A673 (cell line): Measurements from ENCODE around the gene ADGB. TPM values are rescaled to one million over a fixed set of nuclear protein-coding genes. Genes with fewer than 3 reads are reported as not detected.

Source experiments
- BruUV-seq: library from RNA; stranded (reverse); fragments of 400-500 nt; replicated peaks from 2 replicates; lab custom pipeline; 2021; lab: Mats Ljungman, UMichigan
- CTCF ChIA-PET: fragments of 300-600 bp; sonication (Branson Sonifier 250); formaldehyde crosslinking; loops from one replicate; lab custom pipeline; 2022; ENCODE audit warnings: antibody characterized with exemption; lab: Charles Lee
- POLR2A ChIA-PET: fragments of 300-600 bp; sonication (Branson Sonifier 250); formaldehyde crosslinking; loops from one replicate; lab custom pipeline; 2022; ENCODE audit warnings: antibody characterized with exemption; ENCODE audit not compliant: low non-redundant PET; lab: Charles Lee
- DNase-seq: peaks from one replicate; pipeline ENCODE4 v3.0.0-alpha.2; 2015; ENCODE audit warnings: low spot score
- H3K27ac ChIP-seq: fragments of 200-600 bp; sonication (generic); 2 replicates; pipeline ENCODE4 v1.5.1; 2016; ENCODE audit warnings: mixed run types, low read depth, mild to moderate bottlenecking, mixed read lengths, antibody characterized with exemption, low read length; ENCODE audit not compliant: poor library complexity, severe bottlenecking
- H3K27me3 ChIP-seq: fragments of 200-600 bp; sonication (generic); replicated peaks from 2 replicates; pipeline ENCODE4 v1.6.1; 2017; ENCODE audit warnings: mixed run types, low read depth, mild to moderate bottlenecking, mixed read lengths, antibody characterized with exemption, low read length; ENCODE audit not compliant: insufficient read depth, poor library complexity
- H3K36me3 ChIP-seq: fragments of 200-600 bp; sonication (generic); 2 replicates; pipeline ENCODE4 v1.6.1; 2016; ENCODE audit warnings: mixed run types, mild to moderate bottlenecking, mixed read lengths, antibody characterized with exemption, low read length; ENCODE audit not compliant: insufficient read depth, poor library complexity, severe bottlenecking
- H3K4me1 ChIP-seq: fragments of 200-600 bp; sonication (generic); 2 replicates; pipeline ENCODE4 v1.6.1; 2017; ENCODE audit warnings: mixed run types, mild to moderate bottlenecking, mixed read lengths, antibody characterized with exemption, low read length; ENCODE audit not compliant: insufficient read depth, poor library complexity, severe bottlenecking
- H3K4me3 ChIP-seq: fragments of 200-600 bp; sonication (generic); 2 replicates; pipeline ENCODE4 v1.5.1; 2016; ENCODE audit warnings: low read depth, mixed run types, mild to moderate bottlenecking, mixed read lengths, low read length; ENCODE audit not compliant: poor library complexity, severe bottlenecking
- H3K9me3 ChIP-seq: fragments of 200-600 bp; sonication (generic); 2 replicates; pipeline ENCODE4 v1.6.1; 2016; ENCODE audit warnings: mixed run types, low read depth, mild to moderate bottlenecking, mixed read lengths, antibody characterized with exemption, low read length; ENCODE audit not compliant: poor library complexity, severe bottlenecking
- CTCF ChIP-seq: fragments of 300-800, 200-600 bp; sonication (generic); conservative IDR thresholded peaks from 2 replicates; pipeline ENCODE4 v1.5.1; 2017; ENCODE audit warnings: low read depth, mild to moderate bottlenecking, antibody characterized with exemption, low read length, moderate library complexity, mixed read lengths
- EZH2 ChIP-seq: fragments of 200-600 bp; sonication (generic); IDR thresholded peaks from 2 replicates; pipeline ENCODE4 v1.6.1; 2017; ENCODE audit warnings: borderline replicate concordance, low read depth, mild to moderate bottlenecking, mixed read lengths, antibody characterized with exemption, low read length; ENCODE audit not compliant: poor library complexity, severe bottlenecking
- intact Hi-C: fragments of 100-400 bp; cut with micrococcal nuclease; formaldehyde crosslinking; loops from one replicate; pipeline ENCODE4 v1.10.0; 2022; ENCODE audit not compliant: unreplicated experiment
- total RNA-seq: library from RNA; stranded (reverse); gene quantifications from 2 replicates; pipeline ENCODE4 v1.2.3, GENCODE V29; 2021

Gene ADGB
- total RNA-seq, 1 experiment from 2014 or later = not detected

GRCh38 chr6:146634022-146634421, 35.2 kb downstream of the ADGB start:
- no TSS peak for BruUV-seq
- no peak for TF ChIP-seq EZH2
- TF ChIP-seq CTCF = no peak
- POLR2A ChIA-PET = no interaction called here

GRCh38 chr6:146635165-146635564, 36.4 kb downstream of the ADGB start:
- no peak for TF ChIP-seq CTCF
- no peak for TF ChIP-seq EZH2
- no peak overlapping the region for H3K4me3 ChIP-seq
- no peaks in the 10 kb centered on the region for H3K27me3 ChIP-seq
- DNase-seq = no peak
- H3K36me3 ChIP-seq = no peaks in the 10 kb centered on the region
- no peak overlapping the region for H3K27ac ChIP-seq
- no peaks in the 10 kb centered on the region for H3K4me1 ChIP-seq
- ChIA-PET POLR2A (no interaction called here), CTCF (no interaction called here)
- BruUV-seq = no TSS peak
- intact Hi-C loops = no loop called here
- H3K9me3 ChIP-seq = no peaks in the 10 kb centered on the region

More at GRCh38 chr6:146634022-146634421, 35.2 kb downstream of the ADGB start:
- Histone ChIP-seq H3K9me3 (no peaks in the 10 kb centered on the region), H3K4me3 (no peak overlapping the region), H3K36me3 (no peaks in the 10 kb centered on the region), H3K4me1 (no peaks in the 10 kb centered on the region), H3K27ac (no peak overlapping the region), H3K27me3 (no peaks in the 10 kb centered on the region)
- no peak for DNase-seq
- CTCF ChIA-PET = no interaction called here
- intact Hi-C loops = no loop called here

GRCh38 chr6:146636481-146636880, 37.7 kb downstream of the ADGB start:
- H3K4me3 ChIP-seq = no peak overlapping the region
- no TSS peak for BruUV-seq
- POLR2A ChIA-PET = no interaction called here
- no peak for DNase-seq
- CTCF ChIA-PET = no interaction called here
- no peaks in the 10 kb centered on the region for H3K9me3 ChIP-seq
- intact Hi-C loops = no loop called here
- H3K27me3 ChIP-seq = no peaks in the 10 kb centered on the region
- H3K4me1 ChIP-seq = no peaks in the 10 kb centered on the region
- TF ChIP-seq CTCF (no peak), EZH2 (no peak)
- no peaks in the 10 kb centered on the region for H3K36me3 ChIP-seq
- no peak overlapping the region for H3K27ac ChIP-seq
